Retinal pigment epithelial cell (primary cell): ENCODE data around the gene CBX4.

Source experiments
- DNase-seq: peaks from one replicate; pipeline ENCODE4 v3.0.0-alpha.2; 2010; ENCODE audit warnings: low read depth
- H3K4me3 ChIP-seq: 2 replicates; pipeline ENCODE4 v1.5.1; 2011; ENCODE audit warnings: mild to moderate bottlenecking, low read length, control low read depth, moderate library complexity
- CTCF ChIP-seq: conservative IDR thresholded peaks from 2 replicates; pipeline ENCODE4 v1.5.1; 2011; ENCODE audit warnings: low read depth, low read length, control low read depth, inconsistent platforms

Gene CBX4

GRCh38 chr17:79875511-79875910 is 36.3 kb upstream of the CBX4 start:
- no peak for TF ChIP-seq CTCF
- no peak overlapping the region for H3K4me3 ChIP-seq
- no peak for DNase-seq

GRCh38 chr17:79874329-79874981 is 35.2 kb upstream of the CBX4 start:
- TF ChIP-seq CTCF = peak; percentile 70

GRCh38 chr17:79873583-79873982 is 34.3 kb upstream of the CBX4 start:
- no peak for TF ChIP-seq CTCF
- DNase-seq = no peak
- no peak overlapping the region for H3K4me3 ChIP-seq

More at GRCh38 chr17:79874329-79874981, 35.2 kb upstream of the CBX4 start:
- DNase-seq = no peak
- no peak overlapping the region for H3K4me3 ChIP-seq

- DNase-seq = no peak
- TF ChIP-seq CTCF = no peak
- no peak overlapping the region for H3K4me3 ChIP-seq
These were observed 33.5 kb upstream of the CBX4 start for GRCh38 chr17:79872762-79873161.

GRCh38 chr17:79871131-79871530 is 31.9 kb upstream of the CBX4 start:
- no peak overlapping the region for H3K4me3 ChIP-seq
- TF ChIP-seq CTCF = no peak
- DNase-seq = no peak

- no peak overlapping the region for H3K4me3 ChIP-seq
- TF ChIP-seq CTCF = no peak
- DNase-seq = no peak
These were observed 31.3 kb upstream of the CBX4 start for GRCh38 chr17:79870540-79870939.

GRCh38 chr17:79866791-79867518 is 27.7 kb upstream of the CBX4 start:
- TF ChIP-seq CTCF = no peak
- H3K4me3 ChIP-seq = no peak overlapping the region
- no peak for DNase-seq
